Astrocyte (in vitro differentiated cells and primary cell): ENCODE measurements around the gene EVX1. TPM values are rescaled to one million over a fixed set of nuclear protein-coding genes. Genes with fewer than 3 reads are reported as not detected.
A peak's percentile ranks its signal among the peaks of the same experiment; 100 is the strongest.

Source experiments
- DNase-seq: peaks from one replicate; pipeline ENCODE4 v3.0.0-alpha.2; 2010; ENCODE audit warnings: low read depth
- FAIRE-seq: peaks from 2 replicates; lab custom pipeline; 2011; peaks lifted over from hg19 to GRCh38; lab: Jason Lieb, UNC
- H2AFZ ChIP-seq: 2 replicates; pipeline ENCODE4 v1.6.0; 2012; ENCODE audit warnings: low read depth, low read length, inconsistent platforms
- H3K27ac ChIP-seq: 2 replicates; pipeline ENCODE4 v1.5.1; 2011; ENCODE audit warnings: low read depth, low read length, inconsistent platforms
- H3K27me3 ChIP-seq: 2 replicates; pipeline ENCODE4 v1.6.0; 2011; ENCODE audit warnings: low read length, inconsistent platforms; ENCODE audit not compliant: insufficient read depth
- H3K36me3 ChIP-seq: 2 replicates; pipeline ENCODE4 v1.5.1; 2011; ENCODE audit warnings: low read length, inconsistent platforms; ENCODE audit not compliant: insufficient read depth
- H3K4me1 ChIP-seq: 2 replicates; pipeline ENCODE4 v1.5.1; 2011; ENCODE audit warnings: low read length, inconsistent platforms; ENCODE audit not compliant: insufficient read depth
- H3K4me2 ChIP-seq: 2 replicates; pipeline ENCODE4 v1.6.0; 2012; ENCODE audit warnings: low read length, inconsistent platforms
- H3K4me3 ChIP-seq: 2 replicates; pipeline ENCODE4 v1.5.1; 2011; ENCODE audit warnings: low read depth, mild to moderate bottlenecking, low read length, inconsistent platforms; ENCODE audit not compliant: insufficient read depth
- H3K79me2 ChIP-seq: 2 replicates; pipeline ENCODE4 v1.6.0; 2012; ENCODE audit warnings: mild to moderate bottlenecking, low read length, inconsistent platforms; ENCODE audit not compliant: insufficient read depth
- H3K9ac ChIP-seq: 2 replicates; pipeline ENCODE4 v1.6.0; 2012; ENCODE audit warnings: mild to moderate bottlenecking, low read length, inconsistent platforms
- H3K9me3 ChIP-seq: 2 replicates; pipeline ENCODE4 v1.5.1; 2012; ENCODE audit warnings: low read depth, mild to moderate bottlenecking, low read length, inconsistent platforms; ENCODE audit not compliant: insufficient read depth
- H4K20me1 ChIP-seq: 2 replicates; pipeline ENCODE4 v1.6.0; 2012; ENCODE audit warnings: low read length, inconsistent platforms; ENCODE audit not compliant: insufficient read depth
- H3K27ac Mint-ChIP-seq: one replicate; pipeline ENCODE4 v1.8.0; 2021; ENCODE audit warnings: mild to moderate bottlenecking, mixed read lengths; ENCODE audit not compliant: unreplicated experiment
- H3K27me3 Mint-ChIP-seq: one replicate; pipeline ENCODE4 v1.8.0; 2021; ENCODE audit warnings: low read depth, mixed read lengths; ENCODE audit not compliant: unreplicated experiment
- H3K36me3 Mint-ChIP-seq: one replicate; pipeline ENCODE4 v1.8.0; 2021; ENCODE audit warnings: low read depth, mixed read lengths; ENCODE audit not compliant: unreplicated experiment
- H3K4me1 Mint-ChIP-seq: one replicate; pipeline ENCODE4 v1.8.0; 2021; ENCODE audit warnings: low read depth, mixed read lengths; ENCODE audit not compliant: unreplicated experiment
- H3K4me3 Mint-ChIP-seq: one replicate; pipeline ENCODE4 v1.8.0; 2021; ENCODE audit warnings: mild to moderate bottlenecking, moderate library complexity, mixed read lengths; ENCODE audit not compliant: unreplicated experiment
- H3K9me3 Mint-ChIP-seq: one replicate; pipeline ENCODE4 v1.8.0; 2021; ENCODE audit warnings: mild to moderate bottlenecking, mixed read lengths; ENCODE audit not compliant: unreplicated experiment
- EZH2 ChIP-seq: IDR thresholded peaks from 2 replicates; pipeline ENCODE4 v1.6.1; 2012; ENCODE audit warnings: mild to moderate bottlenecking, low read length, inconsistent platforms; ENCODE audit not compliant: insufficient read depth
- total RNA-seq: library from RNA; stranded (reverse); gene quantifications from 2 replicates; pipeline ENCODE4 v1.2.1, GENCODE V29; 2021
- TF ChIP-seq, protein P1 (sequence below): IDR thresholded peaks from 2 replicates; pipeline ENCODE4 v1.5.1; 2011; ENCODE audit warnings: low read depth, mild to moderate bottlenecking, inconsistent platforms, low read length, moderate library complexity; ENCODE audit not compliant: insufficient read depth

The EVX1 gene
- total RNA-seq, 1 donor from 2014 or later = not detected

DNA sequence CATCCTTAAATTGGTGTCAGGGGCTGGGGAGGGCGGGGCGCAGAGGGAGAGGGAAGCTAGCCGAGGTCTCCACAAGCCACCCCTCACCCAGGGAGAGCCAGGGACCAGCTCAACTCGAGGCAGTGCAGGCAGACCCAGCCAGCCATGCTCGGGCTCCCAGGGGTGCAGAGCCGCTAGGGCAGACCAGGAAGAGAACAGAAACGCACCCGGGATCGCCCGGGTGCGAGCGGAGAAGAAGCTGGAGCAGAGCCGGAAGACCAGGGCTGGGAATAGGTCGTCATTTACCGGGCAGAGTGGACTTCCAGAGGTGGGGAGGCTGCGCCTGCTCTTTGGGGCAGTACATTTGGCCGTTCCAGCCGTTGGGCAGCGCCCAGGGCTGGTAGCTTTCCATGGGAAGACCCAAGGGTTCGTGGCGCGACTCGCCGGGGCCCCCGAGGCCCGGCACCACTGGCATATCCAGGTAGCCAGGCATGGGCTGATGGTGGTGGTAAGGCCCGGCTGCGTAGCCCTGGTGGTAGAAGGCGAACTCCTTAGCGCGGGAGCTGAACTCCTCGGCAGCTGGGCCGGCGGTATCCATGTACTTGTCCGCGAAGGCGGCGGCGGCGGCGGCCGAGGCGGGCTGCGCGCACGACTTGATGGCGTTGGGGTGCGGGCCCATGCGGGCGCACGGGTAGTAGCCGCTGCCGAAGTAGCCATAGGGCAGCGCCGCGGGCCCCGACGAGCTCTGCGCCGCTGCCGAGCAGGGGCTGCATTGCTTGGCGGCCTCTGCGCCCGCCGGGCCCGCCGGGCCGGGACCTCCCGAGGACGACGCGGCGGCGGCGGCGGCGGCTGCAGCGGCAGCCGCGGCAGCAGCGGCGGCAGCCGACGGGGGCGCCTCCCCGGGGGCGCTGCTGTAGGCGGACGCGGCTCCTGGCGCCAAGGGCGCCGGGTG is 43.5 kb upstream of the EVX1 start:
- Mint-ChIP-seq H3K4me1 (no peaks in the 10 kb centered on the region), H3K27ac (no peak overlapping the region), H3K4me3 (no peak overlapping the region), H3K27me3 (peaks cover 85% of the 10 kb centered on the region), H3K36me3 (no peaks in the 10 kb centered on the region), H3K9me3 (peaks cover 20% of the 10 kb centered on the region)
- DNase-seq (no peak), FAIRE-seq (no peak)
- Histone ChIP-seq H3K79me2 (no peaks in the 10 kb centered on the region), H3K4me3 (no peak overlapping the region), H3K9me3 (peaks cover 8% of the 10 kb centered on the region), H3K36me3 (no peaks in the 10 kb centered on the region), H2AFZ (no peak overlapping the region), H3K9ac (no peak overlapping the region), H4K20me1 (peaks cover 38% of the 10 kb centered on the region), H3K4me2 (peak overlapping the region; percentile 22), H3K27ac (no peak overlapping the region), H3K27me3 (peaks cover 95% of the 10 kb centered on the region), H3K4me1 (no peaks in the 10 kb centered on the region)
- TF ChIP-seq, protein P1, sequence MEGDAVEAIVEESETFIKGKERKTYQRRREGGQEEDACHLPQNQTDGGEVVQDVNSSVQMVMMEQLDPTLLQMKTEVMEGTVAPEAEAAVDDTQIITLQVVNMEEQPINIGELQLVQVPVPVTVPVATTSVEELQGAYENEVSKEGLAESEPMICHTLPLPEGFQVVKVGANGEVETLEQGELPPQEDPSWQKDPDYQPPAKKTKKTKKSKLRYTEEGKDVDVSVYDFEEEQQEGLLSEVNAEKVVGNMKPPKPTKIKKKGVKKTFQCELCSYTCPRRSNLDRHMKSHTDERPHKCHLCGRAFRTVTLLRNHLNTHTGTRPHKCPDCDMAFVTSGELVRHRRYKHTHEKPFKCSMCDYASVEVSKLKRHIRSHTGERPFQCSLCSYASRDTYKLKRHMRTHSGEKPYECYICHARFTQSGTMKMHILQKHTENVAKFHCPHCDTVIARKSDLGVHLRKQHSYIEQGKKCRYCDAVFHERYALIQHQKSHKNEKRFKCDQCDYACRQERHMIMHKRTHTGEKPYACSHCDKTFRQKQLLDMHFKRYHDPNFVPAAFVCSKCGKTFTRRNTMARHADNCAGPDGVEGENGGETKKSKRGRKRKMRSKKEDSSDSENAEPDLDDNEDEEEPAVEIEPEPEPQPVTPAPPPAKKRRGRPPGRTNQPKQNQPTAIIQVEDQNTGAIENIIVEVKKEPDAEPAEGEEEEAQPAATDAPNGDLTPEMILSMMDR = no peak
- TF ChIP-seq EZH2 = peak; percentile 92

DNA sequence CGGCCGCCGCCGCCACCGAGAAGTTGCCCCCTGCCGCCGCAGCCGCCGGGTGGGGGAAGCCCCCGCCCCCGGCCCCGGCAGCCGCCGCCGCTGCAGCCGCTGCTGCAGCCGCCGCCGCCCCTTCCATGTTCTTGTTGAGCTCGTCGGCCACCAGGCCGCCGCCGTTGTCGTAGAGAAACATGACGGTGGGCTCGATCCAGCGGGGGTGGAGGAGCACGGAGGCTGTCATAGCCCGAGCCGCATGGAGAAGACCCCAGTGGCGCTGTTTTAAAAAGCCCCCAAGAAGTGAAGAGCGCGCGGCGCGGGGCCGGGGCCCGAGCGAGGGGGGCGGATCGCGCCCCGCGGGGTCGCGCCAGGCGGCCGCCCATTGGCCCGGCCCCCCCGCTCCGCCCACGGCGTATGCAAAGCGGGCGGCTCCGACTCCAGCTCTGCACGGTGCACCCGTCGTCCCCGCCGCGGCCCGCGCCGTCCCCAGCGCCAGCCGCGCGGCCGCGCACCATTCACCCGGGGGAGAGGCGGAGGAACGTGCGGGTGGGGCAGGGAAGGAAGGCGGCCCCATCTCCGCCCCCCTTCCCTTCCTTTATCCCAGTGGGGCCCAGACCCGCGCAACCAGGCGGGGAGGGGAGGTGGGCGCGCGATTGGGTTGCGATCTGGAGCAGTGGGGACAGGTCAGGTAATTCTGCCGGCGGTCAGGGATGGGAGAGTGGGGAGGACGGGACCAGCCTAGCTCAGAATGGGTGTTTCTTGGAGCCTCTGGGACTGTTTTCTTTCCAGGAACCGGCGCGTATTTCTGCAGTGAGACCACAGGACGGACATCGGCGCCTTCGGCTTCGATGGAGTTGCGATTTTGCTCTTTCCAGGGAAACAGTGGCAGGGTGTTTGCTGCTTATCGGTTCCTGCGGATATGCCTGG is 42.5 kb upstream of the EVX1 start, which contains the start of gene HOXA13:
TSS of gene HOXA13 (minus strand) at position 243 of the 912 bp plus-strand sequence. CDS start at position 229, 14 bp downstream.
- H3K27me3 Mint-ChIP-seq = peaks cover 85% of the 10 kb centered on the region
- TF ChIP-seq, protein P1 = no peak
- TF ChIP-seq EZH2 = peak; percentile 92
- H3K36me3 Mint-ChIP-seq = no peaks in the 10 kb centered on the region
- DNase-seq = no peak
- Histone ChIP-seq H3K79me2 (no peaks in the 10 kb centered on the region), H2AFZ (no peak within 1 kb of the TSS), H3K27ac (no peak within 1 kb of the TSS), H3K4me3 (no peak within 1 kb of the TSS), H3K4me1 (peaks cover 5% of the 10 kb centered on the region), H3K36me3 (no peaks in the 10 kb centered on the region), H4K20me1 (peaks cover 41% of the 10 kb centered on the region), H3K9me3 (peaks cover 8% of the 10 kb centered on the region), H3K9ac (no peak within 1 kb of the TSS), H3K27me3 (peaks cover 95% of the 10 kb centered on the region), H3K4me2 (peak within 1 kb of the TSS; percentile 65)
- peak within 1 kb of the TSS; percentile 75 for H3K27ac Mint-ChIP-seq
- FAIRE-seq = no peak
- H3K9me3 Mint-ChIP-seq = peaks cover 23% of the 10 kb centered on the region
- H3K4me3 Mint-ChIP-seq = peak within 1 kb of the TSS; percentile 71
- no peaks in the 10 kb centered on the region for H3K4me1 Mint-ChIP-seq
